Neural cell (in vitro differentiated cells): ENCODE measurements around the gene MLLT6. TPM values are rescaled to one million over a fixed set of nuclear protein-coding genes. Genes with fewer than 3 reads are reported as not detected.

ENCODE experiments used
- H2AFZ ChIP-seq: fragments of 200-600, 300-800 bp; sonication (generic), shearing (Covaris generic); 2 replicates; pipeline ENCODE4 v1.6.0; 2014; ENCODE audit warnings: low read depth, mild to moderate bottlenecking, antibody characterized with exemption, low read length, moderate library complexity
- H3F3A ChIP-seq: fragments of 200-600 bp; shearing (Covaris generic); 2 replicates; pipeline ENCODE4 v1.6.1; 2016; ENCODE audit warnings: mild to moderate bottlenecking, moderate library complexity, mixed read lengths, antibody characterized with exemption, low read length; ENCODE audit not compliant: insufficient read depth, poor library complexity, severe bottlenecking
- H3K27ac ChIP-seq: fragments of 200-600, 300-800 bp; sonication (generic), shearing (Covaris generic); 2 replicates; pipeline ENCODE4 v1.5.1; 2014; ENCODE audit warnings: mild to moderate bottlenecking, low read length, moderate library complexity
- H3K27me3 ChIP-seq: fragments of 300-800, 200-600 bp; sonication (generic), shearing (Covaris generic); 2 replicates; pipeline ENCODE4 v1.6.0; 2014; ENCODE audit warnings: mild to moderate bottlenecking, low read depth, low read length, moderate library complexity; ENCODE audit not compliant: insufficient read depth
- H3K36me3 ChIP-seq: fragments of 300-800, 200-600 bp; sonication (generic), shearing (Covaris generic); 2 replicates; pipeline ENCODE4 v1.5.1; 2014; ENCODE audit warnings: mild to moderate bottlenecking, antibody characterized with exemption, low read length, moderate library complexity; ENCODE audit not compliant: insufficient read depth
- H3K4me2 ChIP-seq: fragments of 300-800, 200-600 bp; sonication (generic), shearing (Covaris generic); 2 replicates; pipeline ENCODE4 v1.6.0; 2014; ENCODE audit warnings: mild to moderate bottlenecking, low read length
- H3K4me3 ChIP-seq: fragments of 300-800, 200-600 bp; sonication (generic), shearing (Covaris generic); 2 replicates; pipeline ENCODE4 v1.5.1; 2014; ENCODE audit warnings: mild to moderate bottlenecking, low read length, moderate library complexity
- H3K79me2 ChIP-seq: fragments of 200-600 bp; shearing (Covaris generic); replicated peaks from 2 replicates; pipeline ENCODE4 v1.6.0; 2014; ENCODE audit warnings: mild to moderate bottlenecking, low read length, moderate library complexity; ENCODE audit not compliant: insufficient read depth
- H3K9ac ChIP-seq: fragments of 300-800, 200-600 bp; sonication (generic), shearing (Covaris generic); 2 replicates; pipeline ENCODE4 v1.6.1; 2016; ENCODE audit warnings: mild to moderate bottlenecking, low read length, mixed read lengths
- H3K9me2 ChIP-seq: fragments of 200-600 bp; shearing (Covaris generic); 2 replicates; pipeline ENCODE4 v1.6.1; 2016; ENCODE audit warnings: mild to moderate bottlenecking, low read length, mixed read lengths; ENCODE audit not compliant: insufficient read depth
- H3K9me3 ChIP-seq: fragments of 200-600, 300-800 bp; sonication (generic), shearing (Covaris generic); 2 replicates; pipeline ENCODE4 v1.6.1; 2016; ENCODE audit warnings: mild to moderate bottlenecking, mixed run types, low read length, moderate library complexity, mixed read lengths
- H4K20me1 ChIP-seq: fragments of 200-600 bp; shearing (Covaris generic); 2 replicates; pipeline ENCODE4 v1.6.1; 2016; ENCODE audit warnings: mild to moderate bottlenecking, mixed run types; ENCODE audit not compliant: insufficient read depth
- CTCF ChIP-seq: fragments of 450-650 bp; IDR thresholded peaks from 2 replicates; pipeline ENCODE4 v1.5.1; 2014; ENCODE audit warnings: antibody characterized with exemption, mild to moderate bottlenecking, moderate library complexity; ENCODE audit not compliant: poor library complexity, severe bottlenecking
- EZH2 ChIP-seq: fragments of 200-600, 300-800 bp; shearing (Covaris generic), sonication (generic); IDR thresholded peaks from 2 replicates; pipeline ENCODE4 v1.6.1; 2014; ENCODE audit warnings: antibody characterized with exemption, low read length, borderline replicate concordance, mild to moderate bottlenecking; ENCODE audit not compliant: insufficient read depth, poor library complexity, severe bottlenecking
- MXI1 ChIP-seq: fragments of 450-650 bp; conservative IDR thresholded peaks from 2 replicates; pipeline ENCODE4 v1.6.1; 2014; ENCODE audit warnings: antibody characterized with exemption, mild to moderate bottlenecking; ENCODE audit not compliant: poor library complexity, severe bottlenecking
- POLR2AphosphoS5 ChIP-seq: IDR thresholded peaks from 2 replicates; pipeline ENCODE4 v1.6.1; 2012
- RAD21 ChIP-seq: fragments of 450-650 bp; conservative IDR thresholded peaks from 2 replicates; pipeline ENCODE4 v1.6.1; 2014; ENCODE audit warnings: antibody characterized with exemption, mild to moderate bottlenecking, moderate library complexity
- TAF1 ChIP-seq: IDR thresholded peaks from 2 replicates; pipeline ENCODE4 v1.6.1; 2012; ENCODE audit warnings: low read depth
- polyA plus RNA-seq: library from polyadenylated mRNA; depleted of rRNA; stranded (reverse); fragments of >200 nt; gene quantifications from 2 replicates; pipeline ENCODE4 v1.2.3, GENCODE V29; 2014

The MLLT6 gene
- polyA plus RNA-seq, 1 donor from 2014 or later: 19.7 TPM

GRCh38 chr17:38732376-38733281, 27.6 kb downstream of the MLLT6 start:
- Histone ChIP-seq H3K27ac (no peak overlapping the region), H4K20me1 (no peaks in the 10 kb centered on the region), H3K4me3 (no peak overlapping the region)

GRCh38 chr17:38733282-38733981, 28.4 kb downstream of the MLLT6 start:
- no peaks in the 10 kb centered on the region for H3K27me3 ChIP-seq
- no peak overlapping the region for H3K27ac ChIP-seq
- no peaks in the 10 kb centered on the region for H4K20me1 ChIP-seq
- TF ChIP-seq RAD21 (no peak), POLR2AphosphoS5 (no peak), CTCF (peak; percentile 42)
- H3K36me3 ChIP-seq: no peaks in the 10 kb centered on the region
- no peak overlapping the region for H3K4me3 ChIP-seq
- no peaks in the 10 kb centered on the region for H3K9me2 ChIP-seq
- H3K4me2 ChIP-seq: no peak overlapping the region
- no peaks in the 10 kb centered on the region for H3K9me3 ChIP-seq
- H3K9ac ChIP-seq: no peak overlapping the region
- no peaks in the 10 kb centered on the region for H3F3A ChIP-seq
- H2AFZ ChIP-seq: no peak overlapping the region
- H3K79me2 ChIP-seq: no peaks in the 10 kb centered on the region

More at GRCh38 chr17:38732376-38733281, 27.6 kb downstream of the MLLT6 start:
- Histone ChIP-seq H3K9me3 (no peaks in the 10 kb centered on the region), H3F3A (no peaks in the 10 kb centered on the region), H3K9me2 (no peaks in the 10 kb centered on the region), H3K27me3 (no peaks in the 10 kb centered on the region), H3K79me2 (no peaks in the 10 kb centered on the region), H3K9ac (no peak overlapping the region), H3K4me2 (no peak overlapping the region), H3K36me3 (no peaks in the 10 kb centered on the region), H2AFZ (no peak overlapping the region)
- no peak for TF ChIP-seq MXI1
- TF ChIP-seq EZH2: no peak

GRCh38 chr17:38733982-38734973, 29.2 kb downstream of the MLLT6 start:
- peak; percentile 26 for TF ChIP-seq RAD21
- TF ChIP-seq POLR2AphosphoS5: peak; percentile 8
- TF ChIP-seq TAF1: no peak

More at GRCh38 chr17:38733982-38734973, 29.2 kb downstream of the MLLT6 start:
- Histone ChIP-seq H3K36me3 (no peaks in the 10 kb centered on the region), H3K9me2 (no peaks in the 10 kb centered on the region), H3K27ac (no peak overlapping the region), H3K4me3 (no peak overlapping the region), H3K9me3 (no peaks in the 10 kb centered on the region), H3K9ac (no peak overlapping the region), H4K20me1 (peaks cover under 1% of the 10 kb centered on the region), H3K4me2 (no peak overlapping the region), H3K27me3 (no peaks in the 10 kb centered on the region), H2AFZ (no peak overlapping the region), H3F3A (no peaks in the 10 kb centered on the region), H3K79me2 (no peaks in the 10 kb centered on the region)
